Left cardiac atrium (tissue), 4 donors: ENCODE measurements around the gene NOTUM. TPM values are rescaled to one million over a fixed set of nuclear protein-coding genes. Genes with fewer than 3 reads are reported as not detected.
"Not testable (repeated sequence)": the region's sequence is repeated elsewhere in the genome, so short reads cannot be mapped to it uniquely, and the experiment has no call there.

Source experiments
- ATAC-seq, 2 donors: fragments of 200-7000 bp; cut with Tn5 transposase; one replicate each; pipeline ENCODE4 v1.9.1; 2020; ENCODE audit warnings: mild to moderate bottlenecking in 2 of 2, moderate library complexity in 2 of 2
- DNase-seq: peaks from one replicate; pipeline ENCODE4 v3.0.0-alpha.2; 2020
- intact Hi-C, 2 donors: fragments of 100-400 bp; cut with DNase I; formaldehyde crosslinking; loops; one replicate each; pipeline versions ENCODE4 v1.14.1 to v1.15.1; 2022 to 2023
- total RNA-seq, 2 donors: library from RNA; stranded (reverse); fragmentation: NEBNext Ultra II Directional; extraction: Animal tissue kit (Norgen Biotek cat#: 25700); gene quantifications; one replicate each; pipeline ENCODE4 v1.2.1, GENCODE V29; 2021
- donor health status: DM: no; HTN: yes; CAD: no.
- donor health status: DM: no; HTN: yes; CAD: no; lungs with severe emphysema.
- donor health status: DM: yes; HTN: yes; CAD: no.
- donor health status: Dilated cardiomyopathy.

Gene NOTUM
- total RNA-seq, 2 donors from 2014 or later = not detected

DNA sequence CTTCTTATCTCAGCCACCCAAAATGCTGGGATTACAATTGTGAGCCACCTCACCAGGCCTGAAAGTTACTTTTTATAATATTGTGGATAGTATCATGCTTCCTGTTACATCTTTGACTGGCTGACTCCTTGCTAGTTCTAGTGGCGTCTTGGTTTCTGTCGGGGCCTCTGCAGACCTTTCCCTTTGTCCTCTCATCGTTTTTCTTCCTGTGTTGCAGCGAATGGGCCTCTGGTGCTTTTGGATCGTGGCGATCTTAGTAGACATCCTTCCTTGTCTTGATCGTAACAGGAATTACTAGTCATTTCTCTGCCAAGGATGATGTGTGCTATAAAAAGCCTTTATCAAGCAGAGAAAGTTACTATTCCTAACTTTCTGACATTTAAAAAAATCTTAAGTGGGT lies 37.2 kb upstream of the NOTUM start:
- no peak for ATAC-seq
- intact Hi-C loops = no loop called here
- DNase-seq = no peak

DNA sequence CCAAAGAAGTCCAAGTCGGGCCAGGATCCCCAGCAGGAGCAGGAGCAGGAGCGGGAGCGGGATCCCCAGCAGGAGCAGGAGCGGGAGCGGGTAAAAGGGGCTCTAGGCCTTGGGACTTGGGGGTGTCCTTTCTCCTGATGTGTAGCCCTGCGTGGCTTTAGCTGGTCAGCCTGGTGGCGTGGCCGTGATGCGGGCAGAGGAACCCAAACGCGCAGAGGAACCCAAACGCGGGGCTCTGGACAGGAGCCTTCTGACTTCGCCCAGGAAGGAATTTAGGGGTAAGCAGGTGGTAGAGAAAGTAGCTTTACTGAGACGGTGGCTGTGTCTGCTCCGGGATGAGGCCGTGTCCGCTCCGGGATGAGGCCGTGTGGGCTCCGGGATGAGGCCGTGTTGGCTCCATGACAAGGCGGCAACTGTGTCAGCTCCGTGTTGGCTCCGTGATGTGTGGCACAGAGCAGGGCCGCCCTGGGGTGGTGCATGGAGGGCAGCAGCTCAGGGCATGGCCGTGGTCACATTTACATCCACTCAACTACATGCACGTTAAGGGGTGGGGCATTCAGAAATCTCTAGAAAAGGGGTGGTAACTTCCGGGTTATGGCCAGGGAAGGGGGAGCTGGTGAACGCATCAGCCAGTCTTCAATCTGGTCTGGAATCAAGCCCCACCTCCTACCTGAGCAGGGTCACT lies 35.9 kb upstream of the NOTUM start:
- no peak for ATAC-seq
- intact Hi-C loops = no loop called here
- DNase-seq = no peak

DNA sequence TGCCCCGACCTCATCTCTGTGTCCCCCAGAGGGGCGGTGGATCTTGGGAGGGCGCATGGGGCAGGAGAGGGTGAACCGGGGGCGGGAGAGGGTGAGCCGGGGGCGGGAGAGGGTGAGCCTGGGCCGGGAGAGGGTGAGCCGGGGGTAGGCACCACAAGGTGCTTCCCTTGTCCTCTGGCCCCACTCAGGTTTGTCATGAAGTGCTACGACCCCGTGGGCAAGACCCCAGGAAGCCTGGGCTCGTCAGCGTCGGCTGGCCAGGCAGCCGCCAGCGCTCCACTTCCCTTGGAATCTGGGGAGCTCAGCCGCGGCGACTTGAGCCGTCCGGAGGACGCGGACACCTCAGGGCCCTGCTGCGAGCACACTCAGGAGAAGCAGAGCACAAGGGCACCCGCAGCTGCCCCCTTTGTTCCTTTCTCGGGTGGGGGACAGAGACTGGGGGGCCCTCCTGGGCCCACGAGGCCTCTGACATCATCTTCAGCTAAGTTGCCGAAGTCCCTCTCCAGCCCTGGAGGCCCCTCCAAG lies 35.3 kb upstream of the NOTUM start:
- no peak for ATAC-seq
- no peak for DNase-seq

DNA sequence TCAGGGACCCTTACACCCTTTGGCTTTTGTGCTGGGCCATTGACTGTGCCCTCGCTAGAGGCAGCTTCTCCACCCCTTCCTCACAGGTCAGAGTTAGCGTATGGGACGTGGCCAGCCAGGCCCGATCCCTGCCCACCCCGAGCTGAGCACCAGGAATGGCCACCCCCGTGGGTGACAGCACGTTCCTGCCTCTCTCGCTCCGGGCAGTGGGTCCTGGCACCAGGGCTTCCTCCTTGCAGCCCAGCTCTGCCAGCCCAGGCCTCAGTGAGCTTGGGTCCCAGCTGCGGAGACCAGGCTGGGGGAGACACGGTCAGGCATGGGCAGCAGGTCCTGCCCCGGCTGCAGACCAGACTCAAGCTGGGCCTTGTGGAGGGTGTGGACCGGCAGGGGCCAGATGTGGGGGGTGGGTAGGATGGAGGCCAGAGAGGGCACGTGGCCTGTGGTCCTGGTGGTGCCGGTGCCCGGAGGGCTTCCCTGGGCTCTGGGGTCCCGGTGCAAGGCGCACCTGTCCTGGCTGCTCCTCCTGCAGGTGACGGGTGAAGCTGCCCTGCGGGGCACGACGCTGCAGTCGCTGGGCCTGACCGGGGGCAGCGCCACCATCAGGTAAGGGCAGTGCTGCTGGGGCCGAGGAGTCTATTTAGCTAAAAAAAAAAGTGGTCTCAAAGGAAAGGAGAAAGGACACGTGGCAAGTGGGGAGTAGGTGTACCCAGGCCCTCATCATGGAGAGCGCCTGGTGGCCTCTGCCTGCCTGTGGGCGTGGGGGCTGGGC lies 34.7 kb upstream of the NOTUM start:
- DNase-seq (no peak), ATAC-seq (no peak)
- intact Hi-C loops = no loop called here

More for the DNA sequence above, 35.3 kb upstream of the NOTUM start:
- intact Hi-C loops = no loop called here

DNA sequence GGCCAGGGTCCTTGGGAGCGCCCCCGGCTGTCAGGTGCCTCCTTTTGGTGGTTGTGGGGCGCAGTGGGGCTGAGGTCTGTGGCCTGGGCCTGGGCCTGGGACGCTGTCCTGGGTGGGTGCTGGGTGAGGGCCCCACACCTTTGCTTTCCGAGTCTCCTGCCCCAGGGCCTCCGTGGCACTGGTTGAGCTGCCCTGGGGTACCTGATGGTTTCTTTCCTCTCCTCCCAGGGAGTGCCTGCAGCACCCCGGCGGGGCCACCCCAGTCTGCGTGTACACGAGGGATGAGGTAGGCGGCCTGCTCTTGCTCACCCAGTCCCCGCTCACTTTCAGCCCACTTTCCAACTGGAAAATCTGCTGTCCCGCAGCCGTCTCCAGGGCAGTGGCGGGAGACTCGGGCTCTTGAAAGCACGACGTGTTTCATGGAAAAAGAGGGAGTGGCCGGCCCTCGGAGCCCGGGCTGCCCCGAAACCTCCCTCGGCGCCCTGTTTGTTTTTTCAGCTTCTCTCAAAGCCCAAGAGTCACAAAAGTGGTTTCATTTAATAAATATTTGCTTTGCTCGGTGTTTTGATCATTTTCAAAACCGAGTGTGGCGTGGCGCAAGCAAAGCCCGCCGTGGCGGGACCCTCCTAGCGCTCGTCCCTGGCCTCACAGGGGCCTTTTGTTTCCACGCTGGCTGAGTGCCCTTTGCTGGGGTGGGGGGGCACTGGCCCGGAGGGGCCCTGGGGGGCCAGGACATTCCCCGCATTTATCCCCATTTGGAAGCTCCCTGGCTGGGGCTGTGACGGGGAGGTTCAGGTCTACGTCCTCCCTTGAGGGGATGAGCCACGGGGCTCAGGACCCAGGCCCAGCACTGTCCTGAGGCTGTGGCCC lies 33.8 kb upstream of the NOTUM start:
- ATAC-seq (no peak), DNase-seq (no peak)
- intact Hi-C loops = no loop called here

DNA sequence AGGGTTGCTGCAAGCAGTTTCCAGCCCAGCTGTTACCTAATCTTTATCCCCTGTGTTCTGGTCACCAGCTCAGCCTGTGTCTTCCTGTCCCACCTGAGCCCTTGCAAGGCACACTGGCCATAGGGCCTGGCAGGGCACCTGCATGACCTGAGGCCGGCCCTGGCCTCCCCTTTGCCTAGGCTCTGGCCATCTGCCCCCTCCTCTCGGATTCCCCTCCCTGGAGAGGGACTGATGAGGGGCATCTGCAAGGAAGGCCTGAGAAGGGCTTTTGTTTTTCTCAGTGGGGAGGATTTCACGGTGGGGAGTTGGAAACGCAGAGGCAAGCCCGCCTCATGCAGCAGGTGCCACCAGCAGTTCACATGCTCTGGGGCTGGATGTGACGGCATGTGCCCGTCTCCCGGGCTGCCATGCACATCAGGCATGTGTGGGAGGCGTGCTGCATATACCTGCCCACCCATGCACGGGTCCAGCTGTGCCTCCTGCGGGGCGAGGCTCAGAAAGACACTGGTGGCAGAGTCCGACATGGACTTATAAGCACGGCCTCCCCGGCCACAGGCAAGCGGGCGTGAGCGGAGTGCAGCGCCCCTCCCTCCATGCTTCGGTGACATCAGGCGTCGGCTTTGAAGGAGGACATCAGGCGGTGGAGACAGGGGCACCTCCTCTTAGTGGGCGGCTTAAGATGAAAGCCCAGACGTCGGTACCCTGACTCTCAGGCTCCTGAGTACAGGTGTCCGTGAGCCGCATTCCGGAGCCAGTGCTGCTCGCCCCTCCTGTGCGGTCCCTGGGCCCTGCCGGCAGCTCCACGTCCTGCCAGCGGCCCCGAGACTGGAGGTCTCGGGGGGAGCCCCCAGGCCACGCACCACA lies 33.0 kb upstream of the NOTUM start:
- intact Hi-C loops = no loop called here
- ATAC-seq = no peak
- no peak for DNase-seq

DNA sequence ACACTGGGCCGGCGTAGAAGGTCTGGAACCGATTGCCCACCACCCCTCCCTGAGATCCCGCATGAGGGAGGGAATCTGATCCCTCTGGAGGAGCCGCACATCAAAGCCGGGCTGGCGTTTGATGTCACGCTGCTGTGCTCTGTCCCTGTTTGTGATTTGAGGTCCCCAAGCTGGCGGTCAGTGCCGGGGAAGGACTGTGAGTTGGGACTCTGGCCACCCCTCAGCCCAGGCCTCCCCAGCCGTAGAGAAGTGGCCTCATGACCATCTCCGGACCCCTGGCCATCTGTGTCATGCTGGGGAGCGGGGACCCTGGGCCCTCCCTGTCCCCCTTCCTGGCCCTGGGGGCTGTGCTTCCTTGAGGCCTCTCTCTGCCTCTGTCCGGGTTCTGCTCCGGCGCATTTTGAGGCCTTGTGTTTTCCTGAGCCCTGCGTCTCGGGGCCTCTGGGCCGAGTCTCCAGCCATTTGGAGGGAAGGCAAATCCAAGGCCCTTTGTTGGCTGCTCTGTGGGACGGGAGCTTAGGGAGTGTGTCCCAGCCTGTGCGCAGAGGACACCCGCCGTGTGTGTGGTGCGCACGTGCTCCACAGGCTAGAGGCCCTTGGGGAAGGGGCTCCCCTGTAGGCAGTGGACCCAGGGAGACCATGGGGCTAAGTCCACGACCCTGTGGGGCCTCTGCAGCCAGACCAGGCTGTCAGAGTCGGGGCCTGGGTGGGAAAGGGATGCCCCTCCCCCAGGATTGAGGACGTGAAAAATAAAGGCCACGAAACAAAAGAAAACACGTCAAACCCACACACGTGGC lies 31.5 kb upstream of the NOTUM start:
- intact Hi-C loops = no loop called here
- ATAC-seq = peak in 1 of 2 donors; percentile 5
- DNase-seq = peak; percentile 20

DNA sequence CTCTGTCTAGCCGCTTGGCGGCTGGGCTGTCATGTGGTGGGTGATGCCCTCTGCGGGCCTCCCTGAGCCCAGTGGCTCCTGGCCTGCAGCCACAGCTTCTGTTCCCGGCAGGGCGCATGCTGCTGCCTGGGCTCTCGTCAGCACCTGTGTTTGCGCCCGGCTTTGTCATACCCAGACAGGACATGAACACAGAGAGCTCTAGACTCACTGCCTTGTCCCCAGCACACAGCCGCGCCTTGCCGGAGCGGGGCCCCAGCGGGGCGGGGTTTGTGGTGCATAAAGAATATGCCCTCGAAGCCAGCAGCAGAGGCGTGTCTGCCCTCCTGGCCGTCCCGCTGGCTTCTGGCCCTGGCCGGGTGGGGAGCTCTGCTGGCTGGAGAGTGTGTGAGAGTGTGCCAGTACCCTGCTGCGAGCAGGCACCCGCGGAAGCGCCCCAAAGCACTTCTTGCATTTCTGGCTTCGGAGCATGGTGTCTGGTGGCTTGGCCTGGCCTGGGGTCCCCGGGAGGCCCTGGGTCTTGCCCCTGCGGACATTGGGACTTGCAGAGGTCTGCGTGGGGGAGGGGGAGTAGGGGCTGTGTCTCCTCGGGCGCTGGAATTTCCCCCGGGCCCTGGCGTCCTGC lies 30.8 kb upstream of the NOTUM start:
- intact Hi-C loops = no loop called here
- DNase-seq = peak; percentile 76
- peak; percentile 88 for ATAC-seq

DNA sequence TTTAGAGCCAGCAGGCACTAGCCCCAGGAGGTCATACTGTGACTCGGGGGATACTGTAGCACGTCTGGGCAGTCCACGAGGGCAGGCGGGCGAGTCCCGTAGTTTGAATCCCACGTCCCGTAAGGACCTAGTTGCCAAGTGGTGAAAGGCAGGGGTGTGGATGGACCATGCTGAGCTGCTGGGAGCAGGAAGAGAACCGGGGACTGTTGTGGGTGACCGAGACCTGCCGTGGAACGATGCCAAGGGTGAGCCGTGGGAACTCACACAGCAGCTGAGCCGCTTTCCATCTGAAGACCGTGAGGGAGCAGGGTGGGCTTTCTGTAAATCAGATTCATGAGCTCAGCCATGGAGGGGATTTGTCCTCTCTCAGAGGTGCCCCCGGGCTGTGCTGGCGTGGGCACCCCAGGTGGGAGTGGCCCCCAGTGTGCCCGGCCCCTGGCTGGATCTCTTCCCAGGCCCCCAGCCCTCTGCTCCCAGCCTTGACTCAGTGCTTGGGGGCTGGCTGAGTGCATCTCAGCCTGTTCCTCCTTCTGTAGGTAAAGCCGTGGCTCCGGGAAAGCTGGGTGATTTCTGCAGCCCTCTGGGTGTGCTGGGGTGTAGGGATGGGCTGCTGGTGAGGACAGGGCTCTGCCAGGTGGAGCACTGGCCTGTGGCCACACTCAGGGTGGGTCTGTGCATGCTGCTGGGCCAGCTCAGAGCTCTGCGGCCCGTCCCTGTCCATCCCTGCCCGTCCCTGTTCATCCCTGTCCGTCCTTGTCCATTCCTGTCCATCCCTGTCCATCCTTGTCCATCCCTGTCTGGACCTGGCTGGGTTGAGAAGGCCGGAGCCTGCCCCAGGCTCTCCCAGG lies 30.1 kb upstream of the NOTUM start:
- ATAC-seq (no peak), DNase-seq (no peak)
- intact Hi-C loops = no loop called here

DNA sequence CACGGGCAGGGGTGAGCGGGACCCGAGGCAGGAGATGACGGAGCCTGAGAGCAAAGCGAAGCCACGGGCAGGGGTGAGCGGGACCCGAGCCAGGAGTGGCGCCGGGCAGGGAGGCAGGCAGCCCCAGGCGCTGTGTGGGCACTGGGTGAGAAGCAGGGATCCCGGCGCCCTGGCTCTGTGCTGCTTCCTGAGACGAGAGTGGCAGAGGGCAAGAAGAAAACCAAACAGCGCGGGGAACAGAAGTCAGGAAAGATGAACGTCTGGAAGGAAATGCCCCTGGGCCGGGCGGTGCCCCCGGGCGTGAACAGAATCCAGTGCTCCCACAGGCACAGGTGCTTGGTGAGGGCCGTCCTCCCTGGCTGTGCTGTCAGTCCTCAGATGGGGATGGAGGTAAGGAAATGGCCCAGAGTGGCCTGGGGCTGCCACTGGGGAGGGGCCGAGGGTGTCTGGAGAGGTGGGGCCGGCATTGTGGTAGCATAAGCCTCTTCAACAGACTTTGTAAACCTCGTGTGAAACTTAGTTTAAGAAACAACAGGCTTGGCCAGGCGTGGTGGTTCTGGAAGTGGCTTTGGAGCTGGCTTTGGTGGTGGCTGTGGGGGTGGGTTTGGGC lies 26.3 kb upstream of the NOTUM start:
- intact Hi-C loops = no loop called here
- ATAC-seq = no peak
- no peak for DNase-seq

DNA sequence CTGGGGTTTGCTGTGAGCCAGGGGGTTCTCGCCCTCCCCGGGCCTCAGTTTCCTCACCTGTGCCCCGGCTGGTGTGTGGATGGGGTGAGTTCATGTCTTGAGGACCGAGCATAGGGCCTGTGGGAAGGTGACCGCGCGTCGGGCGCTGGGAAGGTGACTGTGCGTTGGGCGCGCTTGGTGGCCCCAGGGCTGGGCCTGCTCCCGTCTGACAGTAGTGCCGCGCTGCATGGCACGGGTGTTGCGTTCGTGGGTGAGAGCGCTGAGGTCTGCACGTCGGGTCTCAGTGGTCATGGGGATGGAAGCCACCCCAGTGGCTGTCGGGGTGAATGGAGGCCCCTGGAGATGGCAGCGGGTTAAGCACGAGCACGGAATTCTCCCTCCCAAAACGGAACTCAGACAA lies 25.6 kb upstream of the NOTUM start:
- DNase-seq (no peak), ATAC-seq (no peak)
- intact Hi-C loops = no loop called here

DNA sequence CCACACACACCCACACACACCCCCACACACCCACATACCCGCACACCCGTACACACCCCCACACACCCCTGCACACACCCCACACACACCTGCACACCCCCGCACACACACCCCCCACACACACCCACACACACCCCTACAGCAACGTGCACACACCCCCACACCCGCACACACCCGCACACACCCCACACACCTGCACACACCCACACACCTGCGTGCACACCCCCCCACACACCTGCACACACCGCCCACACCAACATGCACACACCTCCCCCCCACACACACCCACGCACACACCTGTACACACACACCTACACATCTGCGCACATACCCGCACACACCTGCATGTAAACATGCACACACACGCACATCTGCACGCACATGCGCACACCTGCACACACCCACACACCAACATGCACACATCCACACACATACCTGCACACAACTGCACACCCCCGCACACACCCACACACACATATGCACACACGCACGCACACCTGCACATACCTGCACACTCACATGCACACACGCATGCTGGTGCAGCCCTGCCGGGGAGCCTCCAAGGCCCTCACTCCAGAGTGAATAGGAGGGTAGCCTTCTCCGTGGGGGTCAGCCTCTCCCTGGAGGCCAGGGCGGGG lies 23.9 kb upstream of the NOTUM start:
- intact Hi-C loops = no loop called here
- DNase-seq = no peak
- no peak for ATAC-seq

DNA sequence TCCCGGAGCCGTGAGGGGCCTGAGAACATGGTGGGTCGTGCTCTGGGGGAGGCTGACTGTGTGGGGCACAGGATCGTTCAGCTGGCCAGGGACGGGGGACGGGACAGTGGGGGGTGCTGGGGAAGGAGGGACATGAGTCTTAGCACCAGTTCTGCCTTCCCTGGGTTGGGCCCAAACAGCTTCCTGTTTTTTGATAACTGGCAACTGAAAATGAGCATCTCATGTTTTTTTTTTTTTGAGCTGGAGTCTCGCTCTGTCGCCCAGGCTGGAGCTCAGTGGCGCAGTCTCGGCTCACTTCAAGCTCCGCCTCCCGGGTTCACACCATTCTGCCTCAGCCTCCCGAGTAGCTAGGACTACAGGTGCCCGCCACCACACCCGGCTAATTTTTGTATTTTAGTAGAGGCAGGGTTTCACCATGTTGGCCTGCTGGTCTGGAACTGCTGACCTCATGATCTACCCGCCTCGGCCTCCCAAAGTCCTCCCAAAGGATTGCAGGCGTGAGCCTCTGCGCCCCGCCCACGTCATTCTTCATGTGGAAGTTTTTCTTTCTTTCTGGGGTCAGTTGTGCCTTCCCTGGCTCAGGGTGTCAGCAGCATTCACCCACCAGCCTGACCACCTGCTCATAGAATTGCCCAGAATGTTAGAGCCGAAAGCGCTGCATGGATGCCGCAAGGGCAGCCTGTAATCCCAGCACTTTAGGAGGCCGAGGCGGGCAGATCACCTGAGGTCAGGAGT lies 22.8 kb upstream of the NOTUM start:
- DNase-seq (no peak), ATAC-seq (no peak)
- intact Hi-C loops = no loop called here

DNA sequence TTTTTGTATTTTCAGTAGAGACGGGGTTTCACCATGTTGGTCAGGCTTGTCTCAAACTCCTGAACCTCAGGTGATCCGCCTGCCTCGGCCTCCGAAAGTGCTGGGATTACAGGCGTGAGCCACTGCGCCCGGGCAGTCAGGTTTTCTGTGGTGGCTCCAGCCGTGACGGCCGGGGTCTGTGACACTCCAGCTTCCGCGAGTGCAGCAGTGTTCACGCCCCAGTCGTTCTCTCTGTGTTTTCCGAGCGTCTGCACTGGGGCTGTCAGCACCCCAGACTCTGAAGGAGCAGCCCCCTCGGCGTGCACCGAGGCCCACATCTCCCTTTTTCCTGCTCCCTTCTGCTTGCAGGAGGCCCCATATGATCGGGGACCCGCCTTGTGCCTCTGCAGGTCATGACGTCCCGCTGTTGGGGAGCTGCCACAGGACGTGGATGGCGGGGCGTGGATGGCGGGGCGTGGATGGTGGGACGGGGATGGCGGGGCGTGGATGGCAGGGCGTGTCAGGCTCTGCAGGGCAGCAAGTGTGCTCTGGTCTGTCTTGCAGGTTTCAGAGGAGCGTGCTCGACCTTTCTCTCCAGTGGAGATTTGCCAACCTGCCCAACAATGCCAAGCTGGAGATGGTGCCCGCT lies 22.1 kb upstream of the NOTUM start:
- DNase-seq = no peak
- intact Hi-C loops = no loop called here
- ATAC-seq = no peak

DNA sequence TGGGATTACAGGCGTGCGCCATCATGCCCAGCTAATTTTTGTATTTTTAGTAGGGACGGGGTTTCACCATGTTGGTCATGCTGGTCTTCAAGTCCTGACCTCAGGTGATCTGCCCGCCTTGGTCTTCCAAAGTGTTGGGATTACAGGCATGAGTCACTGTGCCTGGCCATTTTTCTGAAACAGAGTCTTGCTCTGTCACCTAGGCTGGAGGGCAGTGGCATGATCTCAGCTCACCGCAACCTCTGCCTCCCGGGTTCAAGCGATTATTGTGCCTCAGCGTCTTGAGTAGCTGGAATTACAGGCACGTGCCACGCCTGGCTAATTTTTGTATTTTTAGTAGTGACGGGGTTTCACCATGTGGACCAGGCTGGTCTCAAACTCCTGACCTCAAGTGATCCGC lies 20.5 kb upstream of the NOTUM start:
- intact Hi-C loops, ATAC-seq, DNase-seq: not testable (repeated sequence)
